ENCODE measurements around the gene WDR86. TPM values are rescaled to one million over a fixed set of nuclear protein-coding genes. Genes with fewer than 3 reads are reported as not detected.

The WDR86 gene
- polyA plus RNA-seq, 1 donor from 2014 or later, result 46.2 TPM

DNA sequence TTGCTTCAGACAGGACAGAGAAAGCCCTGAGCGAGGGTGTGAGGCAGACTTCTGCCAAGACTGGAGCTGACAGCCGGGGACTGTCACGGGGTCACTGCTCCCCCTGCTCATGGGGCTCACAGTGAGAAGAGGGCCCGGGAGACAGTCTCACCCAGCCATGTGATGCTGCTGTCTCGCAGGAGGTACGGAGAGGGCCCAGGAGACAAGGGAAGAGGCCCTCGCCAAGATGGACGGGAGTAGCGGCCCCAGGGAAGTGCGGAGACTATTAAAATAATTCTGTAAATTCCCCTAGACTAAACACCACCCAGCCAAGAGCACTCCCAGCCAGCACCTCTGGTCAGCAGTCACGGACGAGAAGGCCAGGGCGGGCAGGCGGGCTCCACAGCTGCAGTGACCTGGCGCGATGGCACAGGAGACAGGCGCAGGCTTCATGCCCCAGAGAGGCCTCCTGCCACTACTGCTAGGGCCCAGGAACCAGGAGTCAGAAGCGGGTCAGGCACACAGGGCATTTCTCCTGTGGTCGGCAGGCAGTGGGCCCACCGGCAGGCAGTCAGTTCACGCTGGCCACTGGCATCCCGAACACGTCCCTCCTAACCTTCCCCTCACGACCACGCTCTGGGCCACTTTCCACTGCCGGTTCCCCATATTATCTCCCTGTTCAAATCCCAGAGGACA is 24.1 kb downstream of the WDR86 start:
- Histone ChIP-seq H2AFZ (ENCODE audit: low read depth, low read length) (no peak overlapping the region), H3K27me3 (ENCODE audit: insufficient read depth, low read depth, low read length) (peaks cover 19% of the 10 kb centered on the region), H3K9me3 (ENCODE audit: low read length) (no peaks in the 10 kb centered on the region), H3K4me3 (ENCODE audit: low read length) (no peak overlapping the region), H3F3A (ENCODE audit: insufficient read depth, low read length, poor library complexity, severe bottlenecking) (no peaks in the 10 kb centered on the region), H3K27ac (ENCODE audit: low read length) (no peak overlapping the region), H3K4me2 (ENCODE audit: low read length) (no peak overlapping the region), H3K9ac (ENCODE audit: low read length) (no peak overlapping the region), H4K20me1 (ENCODE audit: insufficient read depth) (no peaks in the 10 kb centered on the region), H3K9me2 (ENCODE audit: insufficient read depth, low read length) (no peaks in the 10 kb centered on the region), H3K79me2 (replicated peaks; ENCODE audit: insufficient read depth, low read length) (no peaks in the 10 kb centered on the region), H3K36me3 (ENCODE audit: insufficient read depth, low read length) (no peaks in the 10 kb centered on the region)
- no peak for TF ChIP-seq TAF1 (IDR thresholded peaks at IDR 0.05; ENCODE audit: low read depth)
- no peak for TF ChIP-seq POLR2AphosphoS5 (IDR thresholded peaks at IDR 0.05)
- TF ChIP-seq, protein P1, sequence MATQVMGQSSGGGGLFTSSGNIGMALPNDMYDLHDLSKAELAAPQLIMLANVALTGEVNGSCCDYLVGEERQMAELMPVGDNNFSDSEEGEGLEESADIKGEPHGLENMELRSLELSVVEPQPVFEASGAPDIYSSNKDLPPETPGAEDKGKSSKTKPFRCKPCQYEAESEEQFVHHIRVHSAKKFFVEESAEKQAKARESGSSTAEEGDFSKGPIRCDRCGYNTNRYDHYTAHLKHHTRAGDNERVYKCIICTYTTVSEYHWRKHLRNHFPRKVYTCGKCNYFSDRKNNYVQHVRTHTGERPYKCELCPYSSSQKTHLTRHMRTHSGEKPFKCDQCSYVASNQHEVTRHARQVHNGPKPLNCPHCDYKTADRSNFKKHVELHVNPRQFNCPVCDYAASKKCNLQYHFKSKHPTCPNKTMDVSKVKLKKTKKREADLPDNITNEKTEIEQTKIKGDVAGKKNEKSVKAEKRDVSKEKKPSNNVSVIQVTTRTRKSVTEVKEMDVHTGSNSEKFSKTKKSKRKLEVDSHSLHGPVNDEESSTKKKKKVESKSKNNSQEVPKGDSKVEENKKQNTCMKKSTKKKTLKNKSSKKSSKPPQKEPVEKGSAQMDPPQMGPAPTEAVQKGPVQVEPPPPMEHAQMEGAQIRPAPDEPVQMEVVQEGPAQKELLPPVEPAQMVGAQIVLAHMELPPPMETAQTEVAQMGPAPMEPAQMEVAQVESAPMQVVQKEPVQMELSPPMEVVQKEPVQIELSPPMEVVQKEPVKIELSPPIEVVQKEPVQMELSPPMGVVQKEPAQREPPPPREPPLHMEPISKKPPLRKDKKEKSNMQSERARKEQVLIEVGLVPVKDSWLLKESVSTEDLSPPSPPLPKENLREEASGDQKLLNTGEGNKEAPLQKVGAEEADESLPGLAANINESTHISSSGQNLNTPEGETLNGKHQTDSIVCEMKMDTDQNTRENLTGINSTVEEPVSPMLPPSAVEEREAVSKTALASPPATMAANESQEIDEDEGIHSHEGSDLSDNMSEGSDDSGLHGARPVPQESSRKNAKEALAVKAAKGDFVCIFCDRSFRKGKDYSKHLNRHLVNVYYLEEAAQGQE (IDR thresholded peaks at IDR 0.05; ENCODE audit: borderline replicate concordance), result no peak
- no peak for TF ChIP-seq RAD21 (conservative IDR thresholded peaks at IDR 0.05)
- TF ChIP-seq, protein P2, sequence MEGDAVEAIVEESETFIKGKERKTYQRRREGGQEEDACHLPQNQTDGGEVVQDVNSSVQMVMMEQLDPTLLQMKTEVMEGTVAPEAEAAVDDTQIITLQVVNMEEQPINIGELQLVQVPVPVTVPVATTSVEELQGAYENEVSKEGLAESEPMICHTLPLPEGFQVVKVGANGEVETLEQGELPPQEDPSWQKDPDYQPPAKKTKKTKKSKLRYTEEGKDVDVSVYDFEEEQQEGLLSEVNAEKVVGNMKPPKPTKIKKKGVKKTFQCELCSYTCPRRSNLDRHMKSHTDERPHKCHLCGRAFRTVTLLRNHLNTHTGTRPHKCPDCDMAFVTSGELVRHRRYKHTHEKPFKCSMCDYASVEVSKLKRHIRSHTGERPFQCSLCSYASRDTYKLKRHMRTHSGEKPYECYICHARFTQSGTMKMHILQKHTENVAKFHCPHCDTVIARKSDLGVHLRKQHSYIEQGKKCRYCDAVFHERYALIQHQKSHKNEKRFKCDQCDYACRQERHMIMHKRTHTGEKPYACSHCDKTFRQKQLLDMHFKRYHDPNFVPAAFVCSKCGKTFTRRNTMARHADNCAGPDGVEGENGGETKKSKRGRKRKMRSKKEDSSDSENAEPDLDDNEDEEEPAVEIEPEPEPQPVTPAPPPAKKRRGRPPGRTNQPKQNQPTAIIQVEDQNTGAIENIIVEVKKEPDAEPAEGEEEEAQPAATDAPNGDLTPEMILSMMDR (IDR thresholded peaks at IDR 0.05; ENCODE audit: poor library complexity, severe bottlenecking), result no peak
- no peak for TF ChIP-seq EP300 (conservative IDR thresholded peaks at IDR 0.05; ENCODE audit: poor library complexity, severe bottlenecking)
- TF ChIP-seq SMC3 (conservative IDR thresholded peaks at IDR 0.05; ENCODE audit: poor library complexity), result no peak
- no peak for TF ChIP-seq EZH2 (IDR thresholded peaks at IDR 0.05; ENCODE audit: borderline replicate concordance, insufficient read depth, low read length, poor library complexity, severe bottlenecking)
- no peak for TF ChIP-seq MXI1 (conservative IDR thresholded peaks at IDR 0.05; ENCODE audit: poor library complexity, severe bottlenecking)

- H3K9ac ChIP-seq (ENCODE audit: low read length), result no peak overlapping the region
- H3K27ac ChIP-seq (ENCODE audit: low read length), result no peak overlapping the region
- H3K79me2 ChIP-seq (replicated peaks; ENCODE audit: insufficient read depth, low read length), result no peaks in the 10 kb centered on the region
- H3K27me3 ChIP-seq (ENCODE audit: insufficient read depth, low read depth, low read length), result peaks cover 19% of the 10 kb centered on the region
- no peak overlapping the region for H2AFZ ChIP-seq (ENCODE audit: low read depth, low read length)
- H4K20me1 ChIP-seq (ENCODE audit: insufficient read depth), result no peaks in the 10 kb centered on the region
- no peaks in the 10 kb centered on the region for H3K36me3 ChIP-seq (ENCODE audit: insufficient read depth, low read length)
- TF ChIP-seq MXI1 (conservative IDR thresholded peaks at IDR 0.05; ENCODE audit: poor library complexity, severe bottlenecking) (no peak), EZH2 (IDR thresholded peaks at IDR 0.05; ENCODE audit: borderline replicate concordance, insufficient read depth, low read length, poor library complexity, severe bottlenecking) (no peak), EP300 (conservative IDR thresholded peaks at IDR 0.05; ENCODE audit: poor library complexity, severe bottlenecking) (no peak), SMC3 (conservative IDR thresholded peaks at IDR 0.05; ENCODE audit: poor library complexity) (no peak), TAF1 (IDR thresholded peaks at IDR 0.05; ENCODE audit: low read depth) (no peak), POLR2AphosphoS5 (IDR thresholded peaks at IDR 0.05) (no peak), RAD21 (conservative IDR thresholded peaks at IDR 0.05) (no peak)
- TF ChIP-seq, protein P2 (IDR thresholded peaks at IDR 0.05; ENCODE audit: poor library complexity, severe bottlenecking), result no peak
- no peak overlapping the region for H3K4me2 ChIP-seq (ENCODE audit: low read length)
- H3F3A ChIP-seq (ENCODE audit: insufficient read depth, low read length, poor library complexity, severe bottlenecking), result no peaks in the 10 kb centered on the region
- H3K9me3 ChIP-seq (ENCODE audit: low read length), result no peaks in the 10 kb centered on the region
- H3K4me3 ChIP-seq (ENCODE audit: low read length), result no peak overlapping the region
- H3K9me2 ChIP-seq (ENCODE audit: insufficient read depth, low read length), result no peaks in the 10 kb centered on the region
Measured at GRCh38 chr7:151384776-151385625, 24.8 kb downstream of the WDR86 start.

Data from neural cell (in vitro differentiated cells).